Ramos (cell line): ENCODE measurements around the gene MIS18A.
"Not testable (repeated sequence)": the region's sequence is repeated elsewhere in the genome, so short reads cannot be mapped to it uniquely, and the experiment has no call there.

Experiments
- in situ Hi-C: fragments of 300-500 bp; cut with MboI; formaldehyde crosslinking; loops from one replicate; pipeline ENCODE4 v1.14.3; 2022; ENCODE audit warnings: low sequenced_read_pairs; ENCODE audit not compliant: unreplicated experiment

The MIS18A gene, protein sequence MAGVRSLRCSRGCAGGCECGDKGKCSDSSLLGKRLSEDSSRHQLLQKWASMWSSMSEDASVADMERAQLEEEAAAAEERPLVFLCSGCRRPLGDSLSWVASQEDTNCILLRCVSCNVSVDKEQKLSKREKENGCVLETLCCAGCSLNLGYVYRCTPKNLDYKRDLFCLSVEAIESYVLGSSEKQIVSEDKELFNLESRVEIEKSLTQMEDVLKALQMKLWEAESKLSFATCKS

DNA sequence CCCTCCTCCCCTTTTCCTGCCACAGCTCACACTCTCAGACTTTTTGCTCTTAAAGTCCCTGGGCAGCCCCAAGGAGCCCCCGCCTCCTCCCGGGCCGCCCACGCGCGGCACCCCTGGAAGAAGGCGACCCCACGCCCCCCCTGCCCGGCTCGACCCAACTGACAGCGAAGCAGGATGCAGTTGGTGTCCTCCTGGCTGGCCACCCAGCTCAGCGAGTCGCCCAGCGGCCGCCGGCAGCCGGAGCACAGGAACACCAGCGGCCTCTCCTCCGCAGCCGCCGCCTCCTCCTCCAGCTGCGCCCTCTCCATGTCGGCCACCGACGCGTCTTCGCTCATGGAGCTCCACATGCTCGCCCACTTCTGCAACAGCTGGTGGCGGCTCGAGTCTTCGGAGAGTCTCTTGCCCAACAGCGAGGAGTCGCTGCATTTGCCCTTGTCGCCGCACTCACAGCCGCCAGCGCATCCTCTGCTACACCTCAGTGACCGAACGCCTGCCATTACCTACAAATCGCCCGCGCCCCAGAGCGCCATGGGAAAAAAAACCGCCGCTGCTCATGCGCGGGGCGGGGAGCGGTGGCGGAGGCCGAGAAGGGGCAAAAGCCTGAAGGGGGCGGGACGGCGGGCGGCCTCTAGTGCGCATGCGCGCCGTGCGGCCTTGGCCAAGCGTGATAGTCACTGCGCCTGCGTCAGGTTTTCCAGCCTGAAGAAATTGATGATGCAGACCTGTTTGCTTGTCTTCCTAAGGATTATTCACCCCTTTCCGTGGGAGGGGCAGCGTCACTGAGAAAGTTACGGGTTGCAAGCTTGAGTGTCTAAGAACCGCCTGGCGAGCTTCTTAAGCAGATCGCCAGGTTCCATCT lies at the start of gene MIS18A:
Gene MIS18A (minus strand): TSS at position 532 of the 859 bp plus-strand sequence. CDS start 35 bp downstream, at position 497.
- in situ Hi-C loops, result no loop called here

DNA sequence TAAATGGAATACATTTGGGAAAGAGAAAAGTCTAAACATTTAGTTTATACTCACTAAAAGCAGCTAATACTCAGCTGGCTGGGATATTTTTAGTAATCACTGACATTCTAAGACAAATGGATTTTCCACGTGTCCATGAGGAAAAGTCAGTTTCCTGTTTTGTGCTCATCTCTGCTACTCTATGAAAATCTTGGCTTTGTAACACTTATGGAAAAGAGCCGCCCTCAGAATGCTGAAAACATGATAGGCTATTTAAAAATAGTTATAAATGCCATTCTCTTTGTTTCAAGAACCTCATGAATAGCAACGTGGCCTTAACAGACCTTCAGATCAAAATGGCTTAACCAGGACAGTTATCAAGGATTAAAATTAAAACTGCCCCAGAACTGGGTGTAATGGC lies 49.7 kb upstream of the MIS18A start:
- in situ Hi-C loops, result no loop called here

DNA sequence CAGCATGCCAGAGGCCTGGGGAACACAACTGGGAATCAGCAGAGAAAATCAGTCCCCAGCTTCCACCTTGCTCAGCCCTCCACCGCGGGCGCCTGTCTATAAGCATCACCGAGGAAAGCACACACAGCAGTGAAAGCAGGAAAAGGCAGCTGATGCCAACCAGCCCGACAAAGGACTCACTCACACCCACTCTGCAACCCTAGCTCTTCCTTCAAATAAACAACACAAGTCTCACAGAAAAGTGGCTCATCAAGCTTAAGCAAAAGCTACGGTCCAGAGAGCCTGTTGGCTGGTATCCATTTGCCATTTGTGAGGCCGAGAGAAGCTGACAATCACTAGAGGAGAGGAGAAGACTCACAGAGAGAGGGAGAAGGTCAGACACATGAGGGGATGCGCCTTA lies 46.9 kb upstream of the MIS18A start:
- in situ Hi-C loops, result no loop called here

DNA sequence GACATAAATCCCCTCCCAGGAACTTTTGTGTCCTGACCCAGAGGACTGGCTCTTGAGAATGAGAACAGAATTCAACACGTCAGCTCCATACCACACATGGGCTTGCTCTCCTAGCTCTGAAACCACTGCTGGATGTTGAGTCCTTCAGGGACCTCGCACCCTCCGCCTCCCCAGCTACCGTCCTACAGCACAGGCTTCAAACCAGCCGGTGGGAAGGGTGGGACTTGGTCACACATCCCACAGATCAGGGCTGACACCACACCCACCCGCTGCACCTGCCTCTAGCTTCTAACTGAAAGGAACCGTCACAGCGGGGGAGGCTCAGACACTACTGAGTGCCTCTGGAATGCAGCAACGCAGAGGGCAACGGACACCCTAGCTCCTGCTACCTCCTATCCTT lies 43.8 kb upstream of the MIS18A start:
- in situ Hi-C loops, result no loop called here

DNA sequence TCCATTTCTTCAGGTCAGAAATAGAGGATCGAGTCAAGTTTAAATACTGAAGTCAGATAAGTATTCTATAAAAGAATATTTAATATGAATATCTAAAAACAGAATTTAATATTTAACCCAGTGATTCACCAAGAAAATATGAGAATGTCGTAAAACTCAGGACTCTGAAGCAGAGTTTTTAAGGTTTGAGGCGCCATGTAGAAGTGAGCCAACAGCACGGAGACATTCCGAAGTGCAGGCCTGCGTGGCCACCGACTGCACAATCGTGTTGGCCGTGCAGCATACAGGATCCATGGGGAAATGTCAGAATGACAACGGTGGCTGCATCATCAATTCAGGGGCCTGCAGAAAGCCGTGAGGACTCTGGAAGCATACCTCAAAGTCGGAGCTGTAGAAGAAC lies 43.3 kb upstream of the MIS18A start:
- in situ Hi-C loops, result no loop called here

DNA sequence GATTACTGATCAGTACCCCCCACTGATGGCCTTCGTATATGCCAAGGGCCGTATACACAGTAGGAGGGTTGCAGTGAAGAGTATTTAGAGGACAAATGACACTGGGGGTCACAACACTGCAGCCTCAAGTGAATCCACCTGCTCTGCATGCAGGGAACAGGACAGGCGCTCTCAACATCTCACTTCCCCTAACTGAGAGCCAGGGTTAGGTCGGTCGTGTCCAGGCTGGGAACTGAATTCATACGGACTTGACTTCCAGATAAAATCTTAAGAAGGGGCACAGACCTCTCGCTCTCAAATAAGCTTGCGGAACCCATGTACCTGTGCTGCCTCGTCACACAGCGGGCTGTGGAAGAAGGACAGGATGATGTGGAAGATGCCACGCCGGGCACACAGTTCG lies 42.6 kb upstream of the MIS18A start:
- in situ Hi-C loops, result no loop called here

DNA sequence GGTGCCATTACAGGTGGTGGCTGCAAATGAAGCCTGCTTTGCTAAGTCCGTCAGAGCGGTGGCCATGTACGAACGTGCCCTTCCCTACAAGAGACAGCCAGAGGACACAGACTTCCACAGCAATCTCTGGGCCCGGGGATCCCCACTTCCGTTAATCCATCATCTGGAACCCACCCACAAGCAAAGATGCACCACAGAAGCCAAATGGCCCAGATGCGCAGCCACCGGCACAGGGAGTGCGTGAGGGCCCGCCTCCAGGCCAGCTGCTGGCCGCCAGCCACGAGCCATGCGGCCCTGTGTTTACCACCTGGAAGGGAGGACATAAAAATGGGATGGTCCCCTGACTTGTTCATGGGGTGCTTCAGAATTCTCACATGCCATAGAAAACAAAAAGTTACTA lies 41.9 kb upstream of the MIS18A start:
- in situ Hi-C loops, result no loop called here

DNA sequence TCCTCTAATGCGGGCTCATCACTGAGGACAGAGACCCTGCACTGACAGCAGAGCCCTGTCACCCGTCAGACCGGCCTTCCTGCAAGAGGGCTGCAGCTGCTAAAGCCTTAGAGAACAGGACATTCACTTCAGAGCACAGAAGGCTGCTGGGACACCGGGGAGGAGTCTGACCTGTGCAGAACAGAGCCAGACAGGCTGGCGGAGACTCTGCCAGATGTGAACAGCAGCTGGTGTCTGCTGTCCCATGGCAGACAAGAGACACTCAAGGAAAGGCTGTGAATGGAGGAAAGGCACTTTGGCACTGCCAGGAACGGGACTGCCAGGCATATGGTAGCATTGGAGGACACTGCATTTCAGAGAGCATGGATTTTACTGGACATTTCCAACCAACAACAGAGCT lies 41.2 kb upstream of the MIS18A start:
- in situ Hi-C loops, result no loop called here

DNA sequence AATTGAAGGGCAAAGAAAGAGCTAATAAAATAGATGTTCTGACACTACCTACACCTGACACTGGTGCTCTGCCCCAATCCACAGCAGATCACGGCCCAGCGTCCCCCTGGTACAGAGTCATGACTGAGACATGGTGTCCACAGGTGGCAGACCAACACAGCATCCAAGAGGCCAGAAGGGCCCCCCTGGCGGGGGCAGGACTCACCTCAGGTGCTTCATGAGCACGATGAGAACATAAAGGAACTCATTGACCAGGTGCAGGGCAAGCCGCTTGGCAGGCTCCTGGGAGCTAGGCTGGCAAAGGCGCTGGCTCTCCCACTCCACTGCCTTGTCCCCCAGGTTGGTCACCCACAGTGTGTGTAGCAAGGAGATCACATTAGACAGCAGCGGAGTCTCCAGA lies 40.2 kb upstream of the MIS18A start:
- in situ Hi-C loops, result no loop called here

DNA sequence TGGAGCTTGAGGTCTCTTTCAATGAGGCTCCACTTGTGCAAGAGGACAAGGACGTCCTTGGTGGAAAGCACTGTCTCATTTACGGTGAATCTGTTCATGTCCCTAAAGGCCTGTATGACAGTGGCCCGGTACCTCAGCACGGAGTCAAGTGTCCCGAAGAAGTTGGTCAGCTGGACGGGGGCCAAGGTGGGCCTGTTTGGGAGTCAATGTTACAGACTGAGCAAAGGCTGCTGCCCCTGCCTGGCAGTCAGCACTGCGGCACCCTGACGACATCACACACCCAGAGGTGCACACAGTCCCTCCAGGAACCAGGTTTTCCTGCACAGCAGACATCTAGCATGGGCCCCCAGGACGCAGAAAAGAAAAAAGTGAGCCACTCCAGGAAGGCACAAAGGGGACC lies 38.9 kb upstream of the MIS18A start:
- in situ Hi-C loops, result no loop called here

DNA sequence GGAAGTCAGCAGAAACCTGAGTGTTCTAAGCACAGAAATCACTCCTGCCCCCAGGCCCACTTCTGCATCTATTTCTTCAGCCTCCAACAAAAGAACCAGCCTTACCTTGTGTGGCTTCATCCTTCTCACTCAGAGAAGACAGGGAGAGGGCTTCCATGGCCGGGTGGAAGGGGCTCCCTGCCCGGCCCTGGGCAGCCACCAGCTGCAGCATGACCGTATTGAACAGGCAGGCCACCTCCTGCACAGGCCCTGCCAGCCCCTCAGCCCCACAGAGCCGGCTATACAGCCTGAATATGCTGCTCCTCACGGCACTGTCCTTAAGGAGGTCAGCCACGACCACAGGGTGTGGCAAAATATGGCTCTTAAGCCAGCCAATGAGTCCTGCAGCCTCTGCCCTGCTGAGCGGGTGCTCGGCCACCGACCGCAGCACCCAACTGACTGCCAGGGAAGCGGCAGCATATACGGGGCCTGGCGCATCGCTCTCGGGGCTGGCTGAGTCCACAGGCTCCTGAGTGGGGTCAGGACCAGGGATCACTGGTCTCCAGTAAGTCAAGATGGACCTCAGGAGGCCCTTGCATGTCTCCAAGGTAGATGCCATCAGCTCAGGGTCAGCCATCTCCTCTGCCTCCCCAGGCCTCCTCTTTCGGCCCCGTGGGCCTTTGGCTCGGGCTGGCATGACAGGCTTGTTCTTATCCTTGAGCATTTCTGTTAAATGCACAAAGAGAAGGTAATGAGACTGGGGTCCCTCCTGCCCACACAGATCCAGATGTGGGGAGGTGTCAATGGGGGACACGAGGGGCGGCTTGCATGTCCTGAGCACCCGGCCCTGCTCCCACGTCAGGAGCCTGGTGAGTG lies 37.7 kb upstream of the MIS18A start:
- in situ Hi-C loops, result no loop called here

DNA sequence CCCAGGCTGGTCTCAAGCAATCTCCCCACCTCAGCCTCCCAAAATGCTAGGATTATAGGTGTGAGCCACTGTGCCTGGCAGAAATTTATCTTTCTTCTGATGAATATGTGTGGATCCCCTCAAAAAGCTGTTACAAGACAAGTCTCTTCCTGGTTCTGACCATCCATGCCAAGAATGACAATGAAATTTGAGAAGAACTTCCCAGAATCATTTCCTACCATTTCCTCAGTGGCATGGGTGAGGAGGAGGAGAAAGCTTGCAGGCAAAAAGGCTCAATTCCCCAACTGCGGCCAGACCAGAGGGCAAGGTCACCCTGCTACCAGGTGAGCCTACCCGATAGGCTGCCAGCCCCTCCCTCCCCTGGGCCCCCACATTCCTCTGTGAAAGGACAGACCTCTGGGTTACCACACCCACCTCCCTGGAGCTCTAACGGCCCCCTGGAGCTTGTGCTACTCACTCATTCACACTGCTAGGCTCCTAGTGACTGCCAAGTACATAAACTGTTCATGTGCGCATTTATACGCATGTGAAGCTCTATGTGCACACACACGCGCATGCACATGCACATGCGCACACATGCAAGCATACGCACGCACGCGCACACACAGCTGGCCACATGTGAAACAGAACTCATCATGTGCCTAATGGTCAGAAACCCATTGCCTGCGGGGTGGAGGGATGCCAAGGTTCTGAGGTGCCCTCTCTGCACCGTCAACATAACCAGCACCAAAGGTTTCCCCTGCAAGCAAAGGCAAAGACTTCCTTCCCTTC lies 36.8 kb upstream of the MIS18A start:
- in situ Hi-C loops, result no loop called here

DNA sequence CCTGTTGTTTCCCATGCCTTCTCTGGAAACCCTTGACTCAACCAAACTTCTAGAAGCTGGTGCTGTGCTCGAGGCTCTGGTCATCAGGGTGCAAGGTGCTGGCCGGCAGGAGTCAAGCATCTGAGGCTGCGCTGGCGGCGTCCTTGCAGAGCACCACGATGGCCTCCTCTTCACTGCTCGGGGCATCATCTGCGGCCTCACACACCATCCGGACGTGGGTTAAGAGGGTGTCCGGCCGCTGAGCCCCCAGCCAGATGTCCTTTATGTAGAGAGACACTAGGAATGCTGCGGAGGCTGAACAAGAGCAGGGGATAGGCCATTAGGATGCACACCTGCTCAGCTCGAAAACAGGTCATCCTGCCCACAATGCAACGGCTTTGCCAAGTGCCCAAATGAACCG lies 36.0 kb upstream of the MIS18A start:
- in situ Hi-C loops, result no loop called here

DNA sequence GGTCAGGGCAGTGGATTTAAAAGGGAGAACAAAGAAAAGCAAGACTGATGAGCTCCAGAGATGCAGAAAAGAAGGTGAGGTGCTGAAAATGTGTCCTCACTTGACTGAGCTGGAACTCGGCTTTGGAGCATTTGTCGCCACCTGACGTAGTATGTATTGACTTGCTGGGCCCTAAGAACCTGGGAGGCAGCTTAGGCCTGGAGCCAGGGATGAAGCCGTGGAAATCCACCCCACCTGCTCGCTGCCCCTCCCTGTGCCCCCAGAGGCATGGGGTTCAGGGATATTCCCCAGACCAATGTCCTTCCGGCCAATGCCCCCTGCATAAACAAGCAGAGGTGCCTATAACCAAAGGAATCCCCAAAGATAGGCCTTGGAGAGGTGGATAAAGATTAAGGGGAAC lies 34.1 kb upstream of the MIS18A start:
- in situ Hi-C loops, result no loop called here

DNA sequence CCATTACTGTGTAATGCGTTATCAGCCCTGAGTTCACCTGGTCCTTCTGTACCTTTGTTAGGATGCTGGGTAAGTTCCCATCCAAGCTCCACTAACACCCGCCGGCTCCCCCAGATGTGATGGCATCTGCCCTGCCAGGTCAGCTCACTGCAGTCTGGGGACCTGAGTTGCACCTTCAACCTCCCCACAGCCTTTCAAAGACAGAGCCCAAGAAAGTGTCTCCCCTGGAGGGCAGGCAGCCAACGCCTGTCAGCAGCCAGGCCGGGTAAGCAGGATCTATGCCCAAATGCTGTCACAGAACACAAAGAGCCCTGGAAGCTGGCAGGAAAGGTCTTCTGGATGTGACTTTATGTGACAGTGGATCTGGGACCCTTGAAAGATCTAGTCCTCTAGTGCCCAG lies 33.5 kb upstream of the MIS18A start:
- in situ Hi-C loops, result no loop called here

DNA sequence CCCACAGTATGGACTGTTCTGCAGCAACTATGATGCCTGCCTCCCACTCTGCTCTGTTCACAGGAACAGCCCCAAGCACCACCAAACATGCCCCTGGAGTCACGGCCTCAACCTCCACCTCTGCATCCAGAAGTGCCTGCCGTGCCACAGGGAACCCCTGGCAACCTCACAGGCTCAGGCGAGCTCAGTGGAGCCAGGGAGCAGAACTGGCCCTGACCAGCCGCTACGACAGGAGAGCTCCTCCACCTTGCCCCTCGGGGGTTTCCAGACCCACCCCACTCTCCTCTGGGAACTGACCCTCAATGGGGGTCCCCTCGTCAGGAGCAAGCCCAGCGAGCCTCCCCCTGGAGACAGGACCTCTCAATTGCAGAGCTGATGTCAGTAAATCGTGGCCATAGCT lies 32.8 kb upstream of the MIS18A start:
- in situ Hi-C loops, result no loop called here

DNA sequence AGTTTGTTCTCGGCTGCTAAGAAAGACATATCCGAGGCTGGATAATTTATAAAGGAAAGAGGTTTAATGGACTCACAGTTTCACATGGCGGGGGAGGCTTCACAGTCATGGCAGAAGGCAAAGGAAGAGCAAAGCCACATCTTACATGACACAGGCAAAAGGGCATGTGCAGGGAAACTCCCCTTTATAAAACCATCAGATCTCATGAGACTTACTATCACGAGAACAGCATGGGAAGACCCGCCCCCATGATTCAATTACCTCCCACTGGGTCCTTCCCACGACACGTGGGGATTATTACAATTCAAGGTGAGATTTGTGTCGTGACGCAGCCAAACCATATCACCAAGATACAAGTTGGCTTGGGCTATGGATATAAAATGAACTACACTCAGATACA lies 32.1 kb upstream of the MIS18A start:
- in situ Hi-C loops, result not testable (repeated sequence)

DNA sequence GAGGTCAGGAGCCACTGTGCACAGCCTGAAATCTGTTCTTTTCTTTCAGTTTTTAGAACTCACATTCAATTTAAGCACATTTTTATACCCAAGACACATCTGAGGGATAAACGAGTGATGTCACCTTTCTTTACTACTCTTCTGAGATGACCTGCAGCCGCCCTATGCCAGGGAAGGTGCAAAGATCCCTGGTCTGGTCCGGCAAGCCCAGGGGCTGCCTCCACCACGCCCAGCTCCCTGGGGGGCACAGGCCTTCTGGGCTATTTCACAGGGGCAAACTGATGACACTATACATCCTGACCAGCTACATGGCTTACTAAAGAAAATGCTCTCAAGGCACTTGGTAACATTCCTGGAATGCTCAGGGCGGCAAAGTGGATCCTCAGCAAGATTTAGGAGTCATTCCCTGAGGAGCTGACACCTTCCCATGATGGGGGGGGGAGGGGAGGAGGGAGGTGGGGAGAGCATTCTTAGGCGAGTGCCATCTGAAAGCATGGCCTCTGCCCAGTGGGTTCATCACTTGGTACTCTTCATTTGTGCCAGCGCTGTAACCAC lies 31.1 kb upstream of the MIS18A start:
- in situ Hi-C loops, result no loop called here

DNA sequence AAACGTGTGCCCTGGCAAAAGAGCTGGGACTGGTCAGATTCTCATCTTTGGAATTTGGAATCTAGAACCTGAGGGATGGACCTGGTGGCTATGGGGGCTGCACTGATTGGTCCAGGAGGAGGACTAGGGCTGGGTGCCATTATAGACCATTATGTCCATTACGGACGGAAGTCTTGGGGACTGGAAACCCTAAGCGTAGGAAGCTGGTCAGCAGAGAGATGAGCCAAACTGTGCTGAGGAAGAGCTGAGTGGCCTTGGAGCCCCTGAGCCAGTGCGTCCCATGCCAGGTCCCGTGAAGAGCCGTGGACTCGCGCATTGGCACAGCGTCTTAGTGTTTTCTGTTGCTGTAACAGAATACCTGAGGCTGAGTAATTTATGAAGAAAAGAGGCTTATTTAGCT lies 29.8 kb upstream of the MIS18A start:
- in situ Hi-C loops, result no loop called here

DNA sequence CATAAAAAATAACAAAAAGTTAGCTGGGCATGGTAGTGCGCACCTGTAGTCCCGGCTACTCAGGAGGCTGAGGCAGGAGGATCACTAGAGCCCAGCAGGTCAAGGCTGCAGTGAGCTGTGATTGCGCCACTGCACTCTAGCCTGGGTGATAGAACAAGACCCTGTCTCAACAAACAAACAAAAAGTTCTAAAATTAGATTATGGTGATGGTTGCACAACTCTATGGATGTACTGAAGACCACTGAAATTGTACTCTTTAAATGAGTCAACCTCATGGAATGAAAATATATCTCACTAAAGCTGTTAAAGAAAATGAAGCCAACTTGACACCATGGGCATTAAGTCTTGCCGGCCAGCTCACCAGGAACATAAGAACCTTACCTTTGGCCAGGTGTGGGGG lies 28.9 kb upstream of the MIS18A start:
- in situ Hi-C loops, result no loop called here
